Cerebellar nuclear complex (tissue), 1 donor: ENCODE results near the gene RPS5.
"Not testable (repeated sequence)": the region's sequence is repeated elsewhere in the genome, so short reads cannot be mapped to it uniquely, and the experiment has no call there.

Experiments
- DNase-seq, 2 experiments: peaks; one replicate each; lab custom pipeline; 2025; lab: John Stamatoyannopoulos, UW

Gene RPS5

DNA sequence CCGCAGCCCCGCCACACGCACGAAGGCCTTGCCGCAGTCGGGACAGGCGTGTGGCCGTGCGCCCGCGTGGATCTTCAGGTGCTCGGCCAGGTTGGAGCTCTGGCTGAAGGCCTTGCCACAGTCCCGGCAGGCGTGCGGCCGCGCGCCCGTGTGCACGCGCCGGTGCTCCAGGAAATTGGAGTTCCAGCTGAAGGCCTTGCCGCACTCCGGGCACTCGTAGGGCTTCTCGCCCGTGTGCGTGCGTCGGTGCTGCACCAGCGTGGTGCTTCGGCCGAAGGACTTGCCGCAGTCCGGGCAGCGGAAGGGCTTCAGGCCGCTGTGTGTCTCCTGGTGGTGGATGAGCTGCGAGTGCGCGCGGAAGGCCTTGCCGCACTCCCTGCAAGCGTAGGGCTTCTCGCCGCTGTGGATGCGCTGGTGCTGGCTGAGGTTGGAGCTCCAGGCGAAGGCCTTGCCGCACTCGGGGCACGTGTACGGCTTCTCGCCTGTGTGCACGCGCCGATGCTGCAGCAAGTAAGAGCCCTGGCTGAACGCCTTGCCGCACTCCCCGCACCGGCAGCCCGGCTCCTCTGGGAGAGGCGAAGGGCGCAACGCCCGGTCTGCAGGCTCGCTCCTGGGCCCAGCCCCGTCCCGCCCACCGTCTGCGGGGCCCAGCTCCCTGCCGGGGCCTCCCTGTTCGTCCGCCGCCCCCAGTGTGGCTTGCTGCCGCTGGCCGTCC is 30.1 kb upstream of the RPS5 start:
- DNase-seq = no peak

DNA sequence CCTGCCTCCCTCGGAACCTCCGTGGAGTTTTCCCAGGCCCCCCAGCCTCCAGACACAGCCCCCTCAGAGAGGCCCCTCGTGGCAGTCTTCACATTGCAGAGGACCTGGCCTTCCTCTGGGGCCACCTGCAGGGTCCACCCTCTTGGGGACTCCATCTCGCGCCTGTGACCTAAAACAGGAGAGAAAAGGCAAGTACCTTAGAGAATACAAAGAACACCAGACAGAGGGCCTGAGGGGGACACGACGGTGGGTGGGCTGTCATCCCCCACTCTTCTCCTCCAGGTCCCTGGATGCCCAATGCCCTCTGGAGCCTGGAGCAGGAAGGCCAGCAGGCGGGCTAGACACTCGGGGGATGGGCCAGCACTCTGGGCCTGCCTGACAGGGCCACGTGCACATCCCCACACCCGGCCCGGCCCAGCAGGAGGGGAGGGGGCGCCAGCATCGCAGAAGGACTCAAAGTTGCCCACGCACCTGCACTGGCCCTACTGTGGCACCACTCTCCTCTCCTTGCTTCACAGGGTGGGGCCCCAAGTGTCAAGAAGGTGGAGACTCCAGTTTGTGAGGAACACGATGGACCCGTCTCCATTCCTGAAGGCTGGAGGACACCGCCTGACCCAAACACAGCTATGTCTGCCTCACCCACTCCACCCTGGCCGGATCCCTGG is 29.5 kb upstream of the RPS5 start:
- DNase-seq = no peak

DNA sequence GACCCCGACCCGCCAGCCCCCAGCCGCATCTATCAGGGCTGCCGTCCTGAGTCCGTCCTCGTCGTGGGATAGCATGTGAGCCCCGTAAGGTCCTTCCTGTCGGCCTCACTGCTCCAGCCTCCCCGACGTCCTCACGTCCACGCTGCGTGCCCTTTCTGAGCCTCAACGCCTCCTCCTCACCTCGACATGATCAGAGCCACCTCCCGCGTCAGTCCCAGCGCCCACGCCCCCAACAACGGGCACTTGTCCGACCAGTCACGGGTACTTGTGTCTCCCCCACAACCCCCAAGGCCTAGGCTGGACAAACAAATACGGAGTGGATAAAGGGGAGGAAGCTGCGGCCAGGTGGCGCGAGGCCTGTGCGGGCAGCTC is 25.2 kb upstream of the RPS5 start:
- no peak for DNase-seq

- peak in 1 of 2 experiments; percentile 82 for DNase-seq
Measured at GRCh38 chr19:58362272-58362994, 24.6 kb upstream of the RPS5 start, which contains the start of gene ZNF497. Gene ZNF497 (minus strand): TSS chr19:58362751. CDS start chr19:58357635, 5,116 bp downstream.

GRCh38 chr19:58364146-58364545 is 22.9 kb upstream of the RPS5 start:
- no peak for DNase-seq

- DNase-seq = no peak
Measured at GRCh38 chr19:58366585-58367430, 20.3 kb upstream of the RPS5 start.

GRCh38 chr19:58367698-58368454 is 19.2 kb upstream of the RPS5 start:
- DNase-seq = no peak

DNA sequence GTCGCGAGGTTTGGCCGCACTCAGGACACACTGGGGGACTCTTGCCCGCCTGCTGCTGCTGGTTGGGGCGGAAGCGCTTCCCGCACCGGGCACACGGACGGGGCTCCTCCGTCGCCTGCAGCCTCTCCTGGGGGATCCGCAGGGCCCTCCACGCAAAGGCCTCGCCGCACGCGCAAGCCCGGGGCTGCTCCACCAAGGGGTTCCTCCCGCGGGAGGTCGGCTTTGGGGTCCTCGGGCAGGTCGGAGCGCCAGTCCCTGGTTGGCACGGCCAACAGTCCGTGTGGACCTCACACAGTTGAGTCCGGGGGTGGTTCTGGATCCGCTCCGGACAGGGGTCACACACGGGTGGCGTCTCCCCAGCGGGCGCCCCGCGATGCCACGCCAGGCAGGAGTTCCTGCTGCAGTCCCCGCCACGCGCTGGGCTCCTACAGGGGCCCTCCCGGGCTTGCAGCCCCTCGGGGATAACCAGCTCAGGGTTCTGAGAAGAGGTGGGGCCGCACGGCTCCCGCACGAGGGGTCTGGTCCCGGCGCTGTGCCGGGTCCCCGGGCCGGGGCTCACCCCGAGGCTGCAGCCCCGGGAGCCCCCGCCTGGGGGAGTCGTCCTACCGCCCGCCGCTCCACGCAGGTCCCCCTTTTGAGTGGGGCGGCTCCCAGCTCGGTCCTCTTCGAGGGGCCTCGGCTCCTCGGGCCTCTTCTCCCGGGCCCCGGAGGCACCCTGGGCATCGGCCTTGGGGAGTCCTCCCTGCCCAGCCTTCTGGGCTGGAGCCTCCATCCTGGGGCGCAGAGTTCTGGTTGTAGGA is 18.3 kb upstream of the RPS5 start:
- no peak for DNase-seq

- no peak for DNase-seq
Measured at GRCh38 chr19:58372311-58373133, 14.5 kb upstream of the RPS5 start.

DNA sequence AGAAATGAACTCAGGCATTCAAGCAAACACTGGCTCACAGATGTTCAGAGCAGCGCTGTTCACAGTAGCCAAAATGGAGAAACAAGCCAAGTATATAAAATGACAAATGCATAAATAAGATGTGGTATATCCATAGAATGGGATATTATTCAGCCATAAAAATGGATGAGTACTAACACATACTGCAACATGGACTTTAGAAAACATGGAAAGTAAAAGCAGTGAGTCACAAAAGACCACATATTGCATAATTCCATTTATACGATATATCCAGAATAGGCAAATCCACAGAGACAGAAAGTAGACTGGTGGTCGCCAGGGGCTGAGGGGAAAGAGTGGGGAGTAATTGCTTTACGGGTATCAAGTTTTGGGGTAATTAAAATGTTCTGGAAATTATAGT is 12.9 kb upstream of the RPS5 start:
- no peak for DNase-seq

DNA sequence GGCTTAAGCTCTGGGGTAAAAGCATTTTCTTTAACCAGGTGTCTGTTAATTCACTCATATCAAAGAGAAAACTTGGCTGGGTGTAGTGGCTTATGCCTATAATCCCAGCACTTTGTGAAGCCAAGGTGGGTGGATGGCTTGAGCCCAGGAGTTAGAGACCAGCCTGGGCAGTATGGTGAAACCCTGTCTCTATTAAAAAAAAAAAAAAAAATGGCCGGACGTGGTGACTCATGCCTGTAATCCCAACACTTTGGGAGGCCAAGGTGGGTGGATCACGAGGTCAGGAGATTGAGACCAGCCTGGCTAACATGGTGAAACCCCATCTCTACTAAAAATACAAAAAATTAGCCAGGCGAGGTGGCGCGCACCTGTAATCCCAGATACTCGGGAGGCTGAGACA is 10.3 kb upstream of the RPS5 start:
- DNase-seq = not testable (repeated sequence)

DNA sequence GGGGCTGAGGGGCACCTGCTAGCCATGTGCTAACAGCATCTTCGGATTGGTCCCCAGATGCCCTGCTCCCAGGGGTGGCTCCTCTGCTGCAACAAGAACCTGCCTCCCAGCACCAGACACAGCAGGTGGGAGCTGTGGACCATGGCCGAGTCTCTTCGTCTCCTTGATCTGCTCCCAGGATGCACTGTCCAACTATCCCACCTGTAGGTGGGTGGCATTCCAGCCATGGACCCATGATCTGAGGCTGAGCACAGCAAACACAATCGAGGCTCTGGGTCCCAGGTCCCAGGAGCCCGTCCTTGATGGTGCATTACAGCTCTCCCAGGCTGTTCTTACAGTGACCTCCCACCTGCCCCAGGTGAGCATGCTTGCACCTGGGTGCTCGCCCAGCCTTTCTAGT is 7.8 kb upstream of the RPS5 start:
- DNase-seq = no peak

DNA sequence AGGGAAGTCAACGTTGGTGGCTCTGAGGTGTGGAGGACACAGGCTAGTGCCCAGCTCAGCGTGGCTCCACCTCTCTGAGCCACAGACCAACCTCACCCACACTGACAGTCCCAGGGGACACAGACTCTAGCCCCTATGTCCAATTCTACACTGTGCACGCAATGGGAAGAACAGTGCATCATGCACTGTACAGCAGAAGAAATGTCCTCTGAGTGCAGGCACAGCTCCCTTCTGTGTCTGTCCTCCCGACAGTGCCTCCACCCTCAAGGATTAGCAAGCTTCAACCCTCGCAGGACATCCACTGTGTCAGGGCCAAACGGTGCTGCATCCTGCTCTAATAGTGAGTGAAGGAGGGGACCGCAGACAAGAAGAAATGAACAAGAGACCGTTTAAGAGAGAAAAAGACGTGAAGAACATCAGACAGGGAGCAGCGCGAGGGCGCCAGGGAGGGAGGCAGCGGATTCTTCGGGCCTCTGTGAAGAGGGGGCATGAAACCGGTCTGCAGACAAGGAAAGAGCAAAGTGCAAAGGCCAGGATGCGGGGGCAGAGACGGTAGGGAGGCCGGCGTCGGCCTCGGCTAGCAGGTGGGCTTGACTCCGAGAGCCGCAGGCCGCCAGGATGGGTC is 6.9 kb upstream of the RPS5 start:
- no peak for DNase-seq

- DNase-seq = peak; percentile 95 to 96
Measured at GRCh38 chr19:58380662-58381459, 6.2 kb upstream of the RPS5 start, which contains the start of gene ZNF837. Gene ZNF837 (minus strand): TSS chr19:58381030. CDS start chr19:58369332, 11,698 bp downstream.

- DNase-seq = no peak
Measured at GRCh38 chr19:58381460-58382212, 5.4 kb upstream of the RPS5 start.

DNA sequence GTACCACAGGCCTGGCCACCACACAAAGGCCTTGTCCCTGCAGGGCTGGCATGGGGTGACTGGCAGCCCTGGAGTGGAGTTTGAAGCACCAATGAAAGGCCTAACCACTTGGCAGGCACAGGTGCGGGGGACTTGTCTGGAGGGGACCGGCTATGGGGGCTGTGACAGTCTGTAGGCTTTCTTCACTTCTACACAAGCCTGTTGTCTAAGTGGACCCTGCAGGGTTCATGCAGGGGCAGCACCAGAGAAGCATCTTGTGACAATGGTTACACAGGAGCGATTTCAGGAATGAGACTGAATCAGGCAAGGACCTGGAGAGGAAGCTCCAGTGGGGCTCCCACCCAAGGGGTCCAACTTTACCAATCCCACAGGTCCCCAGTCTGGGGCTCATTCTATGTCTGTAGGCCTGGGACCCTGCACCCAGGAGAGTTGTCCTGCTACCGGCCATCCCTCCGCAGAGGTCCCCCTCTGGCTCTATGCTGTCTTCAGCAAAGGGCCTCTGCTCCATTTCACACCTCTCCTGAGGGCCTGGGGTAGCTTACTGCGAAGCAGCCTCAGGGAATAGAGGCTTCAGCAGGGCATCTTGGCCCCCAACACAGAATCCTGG is 4.0 kb upstream of the RPS5 start:
- DNase-seq = no peak

DNA sequence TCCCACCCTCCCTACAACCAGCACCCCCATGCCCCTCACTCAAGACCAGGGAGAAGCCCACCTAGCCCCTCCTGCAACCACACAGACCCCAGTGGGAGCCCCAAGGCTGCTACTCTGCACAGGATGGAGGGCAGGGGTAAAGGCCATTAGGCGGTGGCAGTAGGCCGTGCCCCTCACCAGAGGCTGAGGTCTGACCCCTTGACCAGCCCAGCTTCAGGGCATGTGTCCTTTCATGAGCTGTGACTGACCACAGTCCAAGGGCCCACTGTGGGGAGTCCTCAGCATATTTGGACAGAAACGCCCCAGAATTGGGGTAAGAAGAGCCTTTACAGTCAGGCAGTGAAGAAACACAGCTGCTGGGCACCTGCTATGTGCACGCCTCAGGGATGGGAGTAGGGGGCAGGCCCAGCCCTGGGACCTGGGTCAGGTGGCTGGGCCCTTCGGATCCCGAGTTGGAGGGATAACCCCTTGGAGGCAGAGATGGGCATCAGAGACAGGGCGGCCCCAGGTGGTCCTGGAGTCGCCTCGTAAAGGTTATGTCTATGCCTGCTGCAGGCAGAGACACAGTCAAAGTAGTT is 1.7 kb upstream of the RPS5 start:
- DNase-seq = no peak
